Smooth muscle cell (in vitro differentiated cells): ENCODE measurements around the gene CALM3. TPM values are rescaled to one million over a fixed set of nuclear protein-coding genes. Genes with fewer than 3 reads are reported as not detected.

Experiments used
- DNase-seq: peaks from one replicate; lab custom pipeline; 2025; ENCODE audit not compliant: unreplicated experiment; lab: John Stamatoyannopoulos, UW
- H2AFZ ChIP-seq: fragments of 200-600 bp; sonication (generic); 2 replicates; pipeline ENCODE4 v1.6.0; 2016; ENCODE audit warnings: antibody characterized with exemption, low read depth, mild to moderate bottlenecking
- H3F3A ChIP-seq: fragments of 200-600 bp; sonication (generic); 2 replicates; pipeline ENCODE4 v1.6.0; 2017; ENCODE audit warnings: antibody characterized with exemption, low read depth
- H3K27ac ChIP-seq: fragments of 200-600 bp; sonication (generic); 2 replicates; pipeline ENCODE4 v1.5.1; 2016; ENCODE audit warnings: low read depth, mild to moderate bottlenecking
- H3K27me3 ChIP-seq: fragments of 200-600 bp; sonication (generic); 2 replicates; pipeline ENCODE4 v1.6.1; 2016; ENCODE audit warnings: low read depth, mild to moderate bottlenecking
- H3K36me3 ChIP-seq: fragments of 200-600 bp; sonication (generic); 2 replicates; pipeline ENCODE4 v1.5.1; 2016; ENCODE audit warnings: low read depth
- H3K4me1 ChIP-seq: fragments of 200-600 bp; sonication (generic); 2 replicates; pipeline ENCODE4 v1.5.1; 2016; ENCODE audit warnings: low read depth
- H3K4me2 ChIP-seq: fragments of 200-600 bp; sonication (generic); 2 replicates; pipeline ENCODE4 v1.6.0; 2016; ENCODE audit warnings: mild to moderate bottlenecking
- H3K4me3 ChIP-seq: fragments of 200-600 bp; sonication (generic); 2 replicates; pipeline ENCODE4 v1.5.1; 2016; ENCODE audit warnings: mild to moderate bottlenecking
- H3K79me2 ChIP-seq: fragments of 200-600 bp; sonication (generic); 2 replicates; pipeline ENCODE4 v1.6.0; 2016; ENCODE audit warnings: low read depth, mild to moderate bottlenecking
- H3K9ac ChIP-seq: fragments of 200-600 bp; sonication (generic); 2 replicates; pipeline ENCODE4 v1.6.0; 2016; ENCODE audit warnings: low read depth
- H3K9me3 ChIP-seq: fragments of 200-600 bp; sonication (generic); replicated peaks from 2 replicates; pipeline ENCODE4 v1.5.1; 2016; ENCODE audit warnings: low read depth
- H4K20me1 ChIP-seq: fragments of 200-600 bp; sonication (generic); 2 replicates; pipeline ENCODE4 v1.6.0; 2016; ENCODE audit warnings: low read depth
- CTCF ChIP-seq: fragments of 200-600 bp; sonication (generic); IDR thresholded peaks from 2 replicates; pipeline ENCODE4 v1.5.1; 2017; ENCODE audit warnings: borderline replicate concordance, mild to moderate bottlenecking, antibody characterized with exemption; ENCODE audit not compliant: insufficient read depth, poor library complexity, severe bottlenecking
- WGBS: methylation state at CpG from one replicate; pipeline ENCODE4 v1.1.7; 2016; ENCODE audit warnings: low lambda C conversion rate; 5-methylcytosine and 5-hydroxymethylcytosine counted together
- polyA plus RNA-seq: library from polyadenylated mRNA; unstranded; fragments of >200 nt; fragmentation: Nextera tagmentation; extraction: Ambion mirVana; gene quantifications from 2 replicates; pipeline ENCODE4 v1.2.1, GENCODE V29; 2016
- total RNA-seq: library from RNA; depleted of rRNA; stranded (reverse); fragments of >200 nt; gene quantifications from 2 replicates; pipeline ENCODE4 v1.2.3, GENCODE V29; 2014

CALM3 gene
- total and polyA plus RNA-seq, 2 experiments from 2014 or later: 172 to 183 TPM

GRCh38 chr19:46617601-46618000 is 16.5 kb downstream of the CALM3 start:
- Histone ChIP-seq H3K4me1 (peaks cover 9% of the 10 kb centered on the region), H3K9ac (no peak overlapping the region), H4K20me1 (no peaks in the 10 kb centered on the region), H3F3A (no peaks in the 10 kb centered on the region), H3K4me2 (no peak overlapping the region), H3K36me3 (no peaks in the 10 kb centered on the region), H3K4me3 (no peak overlapping the region), H3K79me2 (no peaks in the 10 kb centered on the region), H3K27ac (no peak overlapping the region), H3K9me3 (no peaks in the 10 kb centered on the region), H3K27me3 (no peaks in the 10 kb centered on the region), H2AFZ (no peak overlapping the region)
- no peak for DNase-seq
- WGBS: 96% methylated on average over 6 of the region's 6 CpGs
- no peak for TF ChIP-seq CTCF

- no peak overlapping the region for H3K4me3 ChIP-seq
- H3K79me2 ChIP-seq: no peaks in the 10 kb centered on the region
- DNase-seq: no peak
- no peaks in the 10 kb centered on the region for H4K20me1 ChIP-seq
- no peaks in the 10 kb centered on the region for H3K9me3 ChIP-seq
- H3F3A ChIP-seq: no peaks in the 10 kb centered on the region
- no peak for TF ChIP-seq CTCF
- WGBS: 81% methylated on average over 9 of the region's 9 CpGs
- no peak overlapping the region for H3K4me2 ChIP-seq
- H3K4me1 ChIP-seq: peaks cover 9% of the 10 kb centered on the region
- H3K9ac ChIP-seq: no peak overlapping the region
- H2AFZ ChIP-seq: no peak overlapping the region
- H3K27ac ChIP-seq: no peak overlapping the region
- H3K36me3 ChIP-seq: no peaks in the 10 kb centered on the region
- no peaks in the 10 kb centered on the region for H3K27me3 ChIP-seq
Measured at GRCh38 chr19:46618670-46619231, 17.6 kb downstream of the CALM3 start.

GRCh38 chr19:46620267-46620666 is 19.1 kb downstream of the CALM3 start:
- WGBS: 93% methylated on average over 3 of the region's 3 CpGs
- H3K4me3 ChIP-seq: no peak overlapping the region
- H3K4me2 ChIP-seq: no peak overlapping the region

More at GRCh38 chr19:46620267-46620666, 19.1 kb downstream of the CALM3 start:
- Histone ChIP-seq H3K27me3 (no peaks in the 10 kb centered on the region), H3K36me3 (no peaks in the 10 kb centered on the region), H3F3A (peaks cover 2% of the 10 kb centered on the region), H3K9me3 (no peaks in the 10 kb centered on the region), H3K79me2 (no peaks in the 10 kb centered on the region), H4K20me1 (no peaks in the 10 kb centered on the region), H3K4me1 (peaks cover 9% of the 10 kb centered on the region), H3K27ac (no peak overlapping the region), H2AFZ (no peak overlapping the region), H3K9ac (no peak overlapping the region)
- no peak for DNase-seq
- no peak for TF ChIP-seq CTCF
